BJ (cell line): ENCODE results near the gene ST8SIA3. TPM values are rescaled to one million over a fixed set of nuclear protein-coding genes. Genes with fewer than 3 reads are reported as not detected.

Experiments used
- CTCF ChIA-PET: fragments of 350-600 bp; formaldehyde crosslinking; extraction: SDS; loops from one replicate; lab custom pipeline; 2021; ENCODE audit warnings: antibody characterized with exemption, inconsistent platforms; lab: Yijun Ruan, JAX
- POLR2A ChIA-PET: fragments of 300-600 bp; sonication (Branson Sonifier 250); formaldehyde crosslinking; extraction: SDS; loops from one replicate; lab custom pipeline; 2021; ENCODE audit warnings: antibody characterized with exemption; lab: Charles Lee
- DNase-seq: peaks from one replicate; pipeline ENCODE4 v3.0.0-alpha.2; 2011; ENCODE audit warnings: low read depth
- H3K27me3 ChIP-seq: 2 replicates; pipeline ENCODE4 v1.6.0; 2011; ENCODE audit warnings: low read length; ENCODE audit not compliant: control insufficient read depth, insufficient read depth
- H3K36me3 ChIP-seq: 2 replicates; pipeline ENCODE4 v1.5.1; 2011; ENCODE audit warnings: low read length; ENCODE audit not compliant: control insufficient read depth, insufficient read depth
- H3K4me3 ChIP-seq: 2 replicates; pipeline ENCODE4 v1.5.1; 2011; ENCODE audit warnings: low read depth, mild to moderate bottlenecking, control low read depth, low read length
- CTCF ChIP-seq: IDR thresholded peaks from 2 replicates; pipeline ENCODE4 v1.5.1; 2011; ENCODE audit warnings: low read depth, mild to moderate bottlenecking, control low read depth, inconsistent platforms, low read length, moderate library complexity; ENCODE audit not compliant: insufficient read depth
- polyA plus RNA-seq: library from polyadenylated mRNA; depleted of rRNA; stranded (reverse); fragments of >200 nt; gene quantifications from 2 replicates; pipeline ENCODE4 v1.2.3, GENCODE V29; 2011

The ST8SIA3 gene
- polyA plus RNA-seq, 1 experiment: not detected

DNA sequence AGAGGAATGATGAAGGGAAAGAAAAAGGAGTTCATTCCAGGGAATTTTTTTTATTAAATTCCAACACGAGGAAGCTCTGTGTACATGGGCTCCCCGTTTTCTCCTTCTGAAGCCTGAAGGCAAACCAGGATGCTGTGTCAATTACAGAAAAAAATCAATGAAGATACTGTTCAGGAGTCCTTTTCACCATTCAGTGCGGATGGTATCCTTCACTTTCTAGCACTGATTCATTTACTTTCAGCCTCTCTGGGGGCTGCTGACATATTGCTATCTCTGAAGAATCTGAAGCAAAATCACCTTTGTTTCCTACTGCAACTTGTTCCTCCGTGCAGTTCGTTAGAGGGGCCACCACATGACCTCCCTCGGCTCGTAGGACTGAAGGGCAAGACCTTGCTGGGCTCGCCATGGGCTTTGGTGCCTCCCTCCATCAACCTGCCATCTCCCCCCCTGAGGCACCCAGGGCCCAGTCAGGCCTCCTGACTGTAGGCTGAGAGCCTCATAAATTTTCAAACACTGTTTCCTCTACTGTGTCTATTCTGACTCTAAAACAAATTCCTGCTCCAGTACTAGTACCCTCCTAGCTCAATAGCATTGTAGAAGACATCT is 25.5 kb upstream of the ST8SIA3 start:
- POLR2A ChIA-PET: no interaction called here
- no peaks in the 10 kb centered on the region for H3K27me3 ChIP-seq
- TF ChIP-seq CTCF: no peak
- H3K36me3 ChIP-seq: no peaks in the 10 kb centered on the region
- H3K4me3 ChIP-seq: no peak overlapping the region
- DNase-seq: no peak
- CTCF ChIA-PET: no interaction called here

DNA sequence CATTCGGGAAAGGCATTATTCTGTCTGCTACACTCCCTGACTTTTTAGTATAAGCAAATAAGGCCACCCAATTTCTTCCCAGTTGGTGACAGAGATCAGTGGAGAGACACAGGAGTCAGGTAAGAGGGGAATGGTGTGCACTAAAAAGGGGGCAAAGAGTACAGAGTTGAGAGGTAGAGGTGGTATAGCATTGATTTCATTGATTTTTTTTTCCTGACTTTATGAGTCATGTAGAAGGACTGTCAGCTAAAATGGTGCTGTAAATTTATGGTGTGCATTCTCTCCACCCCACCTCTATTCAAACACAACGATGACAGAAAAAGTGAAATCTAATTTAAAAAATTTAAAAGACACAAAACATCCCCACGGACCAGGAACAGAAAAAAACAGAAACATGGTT is 23.7 kb upstream of the ST8SIA3 start:
- ChIA-PET POLR2A (no interaction called here), CTCF (no interaction called here)
- no peaks in the 10 kb centered on the region for H3K36me3 ChIP-seq
- no peak for TF ChIP-seq CTCF
- DNase-seq: no peak
- H3K27me3 ChIP-seq: no peaks in the 10 kb centered on the region
- H3K4me3 ChIP-seq: no peak overlapping the region

- ChIA-PET CTCF (no interaction called here), POLR2A (no interaction called here)
- no peak for TF ChIP-seq CTCF
- Histone ChIP-seq H3K36me3 (no peaks in the 10 kb centered on the region), H3K27me3 (no peaks in the 10 kb centered on the region), H3K4me3 (no peak overlapping the region)
- no peak for DNase-seq
Observed at GRCh38 chr18:57329856-57330255, 22.5 kb upstream of the ST8SIA3 start.

GRCh38 chr18:57331718-57332117 is 20.6 kb upstream of the ST8SIA3 start:
- DNase-seq: no peak
- Histone ChIP-seq H3K27me3 (no peaks in the 10 kb centered on the region), H3K36me3 (no peaks in the 10 kb centered on the region), H3K4me3 (no peak overlapping the region)
- ChIA-PET POLR2A (no interaction called here), CTCF (no interaction called here)
- TF ChIP-seq CTCF: no peak

- Histone ChIP-seq H3K27me3 (no peaks in the 10 kb centered on the region), H3K36me3 (no peaks in the 10 kb centered on the region), H3K4me3 (no peak overlapping the region)
- TF ChIP-seq CTCF: no peak
- ChIA-PET POLR2A (no interaction called here), CTCF (no interaction called here)
- DNase-seq: no peak
Observed at GRCh38 chr18:57333940-57334339, 18.4 kb upstream of the ST8SIA3 start.
